Stimulated activated CD8-positive, alpha-beta memory T cell treated with anti-CD3 and anti-CD28 coated beads, Interleukin-15, amount 100 ng/mL, for 4 hours (primary cell): ENCODE data around the gene UBE2J1.
A peak's percentile ranks its signal among the peaks of the same experiment; 100 is the strongest.
"Not testable (repeated sequence)": the region's sequence is repeated elsewhere in the genome, so short reads cannot be mapped to it uniquely, and the experiment has no call there.

Source experiments
- DNase-seq, 2 donors: peaks; one replicate each; pipeline ENCODE4 v3.0.0-alpha.2; 2020; ENCODE audit warnings: low read depth in 2 of 2

UBE2J1 gene

GRCh38 chr6:89320012-89320559, 32.4 kb downstream of the UBE2J1 start:
- DNase-seq, result no peak

- no peak for DNase-seq
Observed at GRCh38 chr6:89317067-89317466, 35.5 kb downstream of the UBE2J1 start.

- DNase-seq, result no peak
Observed at GRCh38 chr6:89315249-89315885, 37.2 kb downstream of the UBE2J1 start, which contains the start of gene GABRR2. Gene GABRR2 (minus strand): TSS chr6:89315299. CDS start chr6:89315165, 134 bp downstream.

GRCh38 chr6:89314692-89315091, 37.8 kb downstream of the UBE2J1 start:
- no peak for DNase-seq

- DNase-seq, result no peak
Observed at GRCh38 chr6:89313006-89313405, 39.5 kb downstream of the UBE2J1 start.

GRCh38 chr6:89311853-89312531, 40.5 kb downstream of the UBE2J1 start:
- no peak for DNase-seq

GRCh38 chr6:89311530-89311852, 41.0 kb downstream of the UBE2J1 start:
- DNase-seq, result no peak

GRCh38 chr6:89310929-89311328, 41.6 kb downstream of the UBE2J1 start:
- no peak for DNase-seq

- no peak for DNase-seq
Observed at GRCh38 chr6:89308525-89309395, 43.8 kb downstream of the UBE2J1 start.

- not testable (repeated sequence) for DNase-seq
Observed at GRCh38 chr6:89304517-89304916, 48.0 kb downstream of the UBE2J1 start.

GRCh38 chr6:89302936-89303335, 49.6 kb downstream of the UBE2J1 start:
- no peak for DNase-seq

GRCh38 chr6:89302195-89302770, 50.2 kb downstream of the UBE2J1 start:
- no peak for DNase-seq

- no peak for DNase-seq
Observed at GRCh38 chr6:89301586-89302194, 50.8 kb downstream of the UBE2J1 start.

GRCh38 chr6:89299466-89299850, 53.1 kb downstream of the UBE2J1 start:
- DNase-seq, result no peak

- peak in 1 of 2 donors; percentile 9 for DNase-seq
Observed at GRCh38 chr6:89298680-89299465, 53.6 kb downstream of the UBE2J1 start.

GRCh38 chr6:89297695-89298351, 54.7 kb downstream of the UBE2J1 start:
- peak; percentile 27 to 34 for DNase-seq

GRCh38 chr6:89295981-89296380, 56.5 kb downstream of the UBE2J1 start:
- no peak for DNase-seq

- not testable (repeated sequence) for DNase-seq
Observed at GRCh38 chr6:89295116-89295515, 57.4 kb downstream of the UBE2J1 start.

- DNase-seq, result no peak
Observed at GRCh38 chr6:89291256-89291819, 61.2 kb downstream of the UBE2J1 start.
